ENCODE results near the gene TPM1. TPM values are rescaled to one million over a fixed set of nuclear protein-coding genes. Genes with fewer than 3 reads are reported as not detected.

The TPM1 gene
- total and polyA plus RNA-seq, 2 donors (not counting 1 experiment from before 2014, with no cell fraction given), result 5.5 to 20.3 TPM

DNA sequence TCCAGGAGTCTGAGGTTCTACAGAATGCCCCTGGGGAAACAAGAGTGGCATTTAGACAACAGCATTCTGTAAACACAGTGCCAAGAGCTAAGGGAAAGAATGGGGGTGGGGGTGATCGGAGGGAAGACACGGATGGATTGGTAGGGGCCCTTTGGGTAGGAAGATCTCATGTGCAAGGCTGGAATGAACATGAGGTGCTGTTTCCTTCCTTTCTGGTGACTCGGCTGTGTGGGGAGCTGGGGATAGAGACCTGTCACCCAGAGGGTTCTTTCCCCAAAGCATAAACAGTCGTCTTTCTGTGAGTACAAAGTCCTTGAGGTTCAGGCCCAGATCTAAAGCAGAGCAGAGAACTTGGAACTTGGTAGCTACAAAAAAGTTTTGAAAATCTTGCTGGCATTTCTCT, 11.7 kb downstream of the TPM1 start:
- H3K4me1 Mint-ChIP-seq, result peaks cover 5% of the 10 kb centered on the region
- no peaks in the 10 kb centered on the region for H3K9me3 ChIP-seq (ENCODE audit: control extremely low read depth in 1 of 3, control insufficient read depth in 2 of 3, insufficient read depth in 1 of 3, low read length in 2 of 3)
- ChIA-PET CTCF (no interaction called here), POLR2A (no interaction called here)
- H3K4me3 ChIP-seq (ENCODE audit: control extremely low read depth in 1 of 5, extremely low read depth in 1 of 5, insufficient read depth in 1 of 5, low read depth in 2 of 5, low read length in 4 of 5), result no peak overlapping the region
- H3K27me3 ChIP-seq (replicated peaks in 1 of 4; ENCODE audit: control extremely low read depth in 1 of 4, control insufficient read depth in 3 of 4, insufficient read depth in 4 of 4, low read length in 3 of 4), result no peaks in the 10 kb centered on the region
- H3K9me3 Mint-ChIP-seq (ENCODE audit: insufficient read depth), result no peaks in the 10 kb centered on the region
- DNase-seq, result no peak
- H3K27ac Mint-ChIP-seq, result no peak overlapping the region
- no peaks in the 10 kb centered on the region for H3K27me3 Mint-ChIP-seq
- no peaks in the 10 kb centered on the region for H4K20me1 ChIP-seq (ENCODE audit: control insufficient read depth, insufficient read depth, low read length, poor library complexity, severe bottlenecking)
- no peak overlapping the region for H3K4me2 ChIP-seq (replicated peaks; ENCODE audit: low read depth, low read length, poor library complexity, severe bottlenecking)
- H3K9ac ChIP-seq (ENCODE audit: low read length), result no peak overlapping the region
- no peak overlapping the region for H2AFZ ChIP-seq (ENCODE audit: insufficient read depth, low read depth, low read length, poor library complexity, severe bottlenecking)
- H3K27ac ChIP-seq (ENCODE audit: low read length in 2 of 2), result no peak overlapping the region
- ATAC-seq (ENCODE audit: low read depth), result no peak
- no peak overlapping the region for H3K4me3 Mint-ChIP-seq
- intact Hi-C loops (cut with micrococcal nuclease), result no loop called here
- TF ChIP-seq, protein P1, sequence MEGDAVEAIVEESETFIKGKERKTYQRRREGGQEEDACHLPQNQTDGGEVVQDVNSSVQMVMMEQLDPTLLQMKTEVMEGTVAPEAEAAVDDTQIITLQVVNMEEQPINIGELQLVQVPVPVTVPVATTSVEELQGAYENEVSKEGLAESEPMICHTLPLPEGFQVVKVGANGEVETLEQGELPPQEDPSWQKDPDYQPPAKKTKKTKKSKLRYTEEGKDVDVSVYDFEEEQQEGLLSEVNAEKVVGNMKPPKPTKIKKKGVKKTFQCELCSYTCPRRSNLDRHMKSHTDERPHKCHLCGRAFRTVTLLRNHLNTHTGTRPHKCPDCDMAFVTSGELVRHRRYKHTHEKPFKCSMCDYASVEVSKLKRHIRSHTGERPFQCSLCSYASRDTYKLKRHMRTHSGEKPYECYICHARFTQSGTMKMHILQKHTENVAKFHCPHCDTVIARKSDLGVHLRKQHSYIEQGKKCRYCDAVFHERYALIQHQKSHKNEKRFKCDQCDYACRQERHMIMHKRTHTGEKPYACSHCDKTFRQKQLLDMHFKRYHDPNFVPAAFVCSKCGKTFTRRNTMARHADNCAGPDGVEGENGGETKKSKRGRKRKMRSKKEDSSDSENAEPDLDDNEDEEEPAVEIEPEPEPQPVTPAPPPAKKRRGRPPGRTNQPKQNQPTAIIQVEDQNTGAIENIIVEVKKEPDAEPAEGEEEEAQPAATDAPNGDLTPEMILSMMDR (IDR thresholded peaks at IDR 0.05), result no peak
- no peak for TF ChIP-seq EZH2 (IDR thresholded peaks at IDR 0.05; ENCODE audit: borderline replicate concordance, insufficient read depth, low read depth, low read length, poor library complexity, severe bottlenecking)
- peaks cover 0 to 7% of the 10 kb centered on the region in 2 experiments for H3K36me3 ChIP-seq (replicated peaks in 1 of 2; ENCODE audit: control extremely low read depth in 1 of 2, control insufficient read depth in 1 of 2, extremely low read depth in 1 of 2, insufficient read depth in 2 of 2, low read length in 1 of 2)
- whole genome bisulfite sequencing (ENCODE audit: insufficient coverage), result 100% methylated on average over 2 of the region's 4 CpGs
- peaks cover under 1% of the 10 kb centered on the region in 2 donors for H3K4me1 ChIP-seq (ENCODE audit: control insufficient read depth in 2 of 2, insufficient read depth in 2 of 2, low read length in 2 of 2)
- no peaks in the 10 kb centered on the region for H3K79me2 ChIP-seq (ENCODE audit: control insufficient read depth, insufficient read depth, low read length)

DNA sequence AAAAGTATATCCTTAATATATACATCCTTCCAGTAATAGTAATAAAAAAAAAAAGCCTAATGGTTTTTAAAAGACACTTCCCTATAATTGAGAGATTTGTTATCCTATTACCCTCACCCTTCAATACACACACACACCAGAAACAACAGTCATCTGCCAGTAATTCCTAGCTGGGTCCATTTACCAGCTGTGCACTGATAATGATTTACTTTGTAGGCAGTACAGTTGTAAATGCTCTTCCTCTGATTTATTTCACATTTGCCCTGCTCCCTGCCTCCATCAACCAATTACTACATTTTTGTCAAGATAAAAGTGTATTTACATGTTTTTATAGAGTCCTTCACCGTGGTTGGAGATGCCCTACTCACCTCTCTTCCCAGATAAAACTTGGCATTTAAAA, 12.4 kb downstream of the TPM1 start:
- DNase-seq (no peak), ATAC-seq (ENCODE audit: low read depth) (no peak)
- ChIA-PET CTCF (no interaction called here), POLR2A (no interaction called here)
- Histone ChIP-seq H3K4me2 (replicated peaks; ENCODE audit: low read depth, low read length, poor library complexity, severe bottlenecking) (no peak overlapping the region), H4K20me1 (ENCODE audit: control insufficient read depth, insufficient read depth, low read length, poor library complexity, severe bottlenecking) (no peaks in the 10 kb centered on the region), H3K9ac (ENCODE audit: low read length) (no peak overlapping the region), H3K36me3 (replicated peaks in 1 of 2; ENCODE audit: control extremely low read depth in 1 of 2, control insufficient read depth in 1 of 2, extremely low read depth in 1 of 2, insufficient read depth in 2 of 2, low read length in 1 of 2) (peaks cover 0 to 7% of the 10 kb centered on the region in 2 experiments), H3K9me3 (ENCODE audit: control extremely low read depth in 1 of 3, control insufficient read depth in 2 of 3, insufficient read depth in 1 of 3, low read length in 2 of 3) (no peaks in the 10 kb centered on the region), H3K27me3 (replicated peaks in 1 of 4; ENCODE audit: control extremely low read depth in 1 of 4, control insufficient read depth in 3 of 4, insufficient read depth in 4 of 4, low read length in 3 of 4) (no peaks in the 10 kb centered on the region), H3K79me2 (ENCODE audit: control insufficient read depth, insufficient read depth, low read length) (no peaks in the 10 kb centered on the region), H3K4me1 (ENCODE audit: control insufficient read depth in 2 of 2, insufficient read depth in 2 of 2, low read length in 2 of 2) (no peaks in the 10 kb centered on the region), H3K4me3 (ENCODE audit: control extremely low read depth in 1 of 5, extremely low read depth in 1 of 5, insufficient read depth in 1 of 5, low read depth in 2 of 5, low read length in 4 of 5) (no peak overlapping the region), H3K27ac (ENCODE audit: low read length in 2 of 2) (no peak overlapping the region), H2AFZ (ENCODE audit: insufficient read depth, low read depth, low read length, poor library complexity, severe bottlenecking) (no peak overlapping the region)
- WGBS (ENCODE audit: insufficient coverage), result no CpG with 5 or more reads among the region's 1 CpG
- Mint-ChIP-seq H3K27ac (no peak overlapping the region), H3K4me1 (no peaks in the 10 kb centered on the region), H3K27me3 (no peaks in the 10 kb centered on the region), H3K9me3 (ENCODE audit: insufficient read depth) (no peaks in the 10 kb centered on the region), H3K4me3 (no peak overlapping the region)
- intact Hi-C loops (cut with micrococcal nuclease), result no loop called here
- TF ChIP-seq, protein P1 (IDR thresholded peaks at IDR 0.05), result no peak
- TF ChIP-seq EZH2 (IDR thresholded peaks at IDR 0.05; ENCODE audit: borderline replicate concordance, insufficient read depth, low read depth, low read length, poor library complexity, severe bottlenecking), result no peak

Measured in B cell (primary cell).